Measurements from ENCODE around the gene IL19.

GRCh38 chr1:206832352-206832880, 61.8 kb downstream of the IL19 start:
- no peak for TF ChIP-seq CTCF (IDR thresholded peaks at IDR 0.05; ENCODE audit: borderline replicate concordance, extremely low read depth, low read length, poor library complexity, severe bottlenecking)
- no peak for TF ChIP-seq EZH2 (IDR thresholded peaks at IDR 0.05; ENCODE audit: borderline replicate concordance, low read depth, low read length, severe bottlenecking)
